HCT116 (cell line): Measurements from ENCODE around the gene PIGL. TPM values are rescaled to one million over a fixed set of nuclear protein-coding genes. Genes with fewer than 3 reads are reported as not detected.

Experiments
- ATAC-seq: fragments of 200-7000 bp; cut with Tn5 transposase; 2 replicates; pipeline ENCODE4 v1.9.1; 2020; ENCODE audit warnings: mild to moderate bottlenecking, moderate library complexity
- BruUV-seq: library from RNA; stranded (reverse); fragments of 400-500 nt; replicated peaks from 2 replicates; lab custom pipeline; 2021; lab: Mats Ljungman, UMichigan
- CTCF ChIA-PET: fragments of 300-600 bp; sonication (Branson Sonifier 250); formaldehyde crosslinking; loops from one replicate; lab custom pipeline; 2021; ENCODE audit warnings: antibody characterized with exemption; lab: Charles Lee
- POLR2A ChIA-PET: fragments of 300-600, 350-600 bp; sonication (Branson Sonifier 250); formaldehyde crosslinking; loops from one replicate; lab custom pipeline; 2021; ENCODE audit warnings: antibody characterized with exemption; lab: Charles Lee
- RAD21 ChIA-PET, 2 experiments: fragments of 300-600 bp; sonication (Branson Sonifier 250); formaldehyde crosslinking; loops; one replicate each; lab custom pipeline; 2023; ENCODE audit warnings: low total read pairs in 2 of 2; ENCODE audit not compliant: uncharacterized antibody in 2 of 2, unreplicated experiment in 2 of 2, low non-redundant PET in 1 of 2; lab: Charles Lee
- DNase-seq: peaks from one replicate; pipeline ENCODE4 v3.0.0-alpha.2; 2010; ENCODE audit warnings: low read depth, low spot score
- H2AFZ ChIP-seq: fragments of 200-600 bp; shearing (Covaris generic), sonication (generic); 2 replicates; pipeline ENCODE4 v1.6.1; 2017; ENCODE audit warnings: low read depth, mixed run types, mixed read lengths, antibody characterized with exemption, low read length; ENCODE audit not compliant: poor library complexity, severe bottlenecking
- H3K27ac ChIP-seq: 2 replicates; pipeline ENCODE4 v1.5.1; 2012; ENCODE audit warnings: low read depth, low read length
- H3K27me3 ChIP-seq: fragments of 200-600 bp; sonication (generic); 2 replicates; pipeline ENCODE4 v1.6.1; 2016; ENCODE audit warnings: mixed run types, low read length, mixed read lengths; ENCODE audit not compliant: insufficient read depth
- H3K36me3 ChIP-seq, 2 experiments: fragments of 200-500 bp in 1 of 2; fragments of 200-600 bp in 1 of 2; sonication (Bioruptor generic) in 1 of 2; sonication (generic) in 1 of 2; 2 replicates each; pipeline versions ENCODE4 v1.5.1 to v1.6.1; 2014 to 2016; ENCODE audit warnings: low read length in 2 of 2, inconsistent platforms in 1 of 2, mixed read lengths in 1 of 2, mixed run types in 1 of 2; ENCODE audit not compliant: insufficient read depth in 2 of 2, control insufficient read depth in 1 of 2
- H3K4me1 ChIP-seq, 2 experiments: fragments of 200-600 bp in 1 of 2; sonication (generic) in 1 of 2; 2 replicates each; pipeline versions ENCODE4 v1.5.1 to v1.6.1; 2012 to 2017; ENCODE audit warnings: low read length in 2 of 2, inconsistent platforms in 1 of 2, mild to moderate bottlenecking in 1 of 2, mixed read lengths in 1 of 2, mixed run types in 1 of 2, moderate library complexity in 1 of 2; ENCODE audit not compliant: insufficient read depth in 2 of 2, control insufficient read depth in 1 of 2
- H3K4me2 ChIP-seq: fragments of 200-600 bp; sonication (generic); 2 replicates; pipeline ENCODE4 v1.6.1; 2017; ENCODE audit warnings: mixed run types, low read length, mixed read lengths
- H3K4me3 ChIP-seq, 2 experiments: fragments of 200-600 bp in 1 of 2; sonication (generic) in 1 of 2; replicated peaks in 1 of 2; 2 replicates each; pipeline ENCODE4 v1.5.1; 2011 to 2016; ENCODE audit warnings: low read length in 2 of 2, control low read depth in 1 of 2, low read depth in 1 of 2, mild to moderate bottlenecking in 1 of 2, mixed read lengths in 1 of 2, mixed run types in 1 of 2
- H3K79me2 ChIP-seq: fragments of 200-600 bp; sonication (generic); 2 replicates; pipeline ENCODE4 v1.6.1; 2017; ENCODE audit warnings: mild to moderate bottlenecking, mixed run types, low read length, moderate library complexity, mixed read lengths; ENCODE audit not compliant: insufficient read depth
- H3K9ac ChIP-seq: fragments of 200-600 bp; sonication (generic); 2 replicates; pipeline ENCODE4 v1.6.1; 2016; ENCODE audit warnings: low read length, mixed read lengths
- H3K9me2 ChIP-seq: fragments of 200-600 bp; sonication (generic), shearing (Covaris generic); 2 replicates; pipeline ENCODE4 v1.6.1; 2017; ENCODE audit warnings: mixed run types, mild to moderate bottlenecking, moderate library complexity; ENCODE audit not compliant: insufficient read depth
- H3K9me3 ChIP-seq, 2 experiments: fragments of 200-500 bp in 1 of 2; fragments of 200-600 bp in 1 of 2; sonication (Bioruptor generic) in 1 of 2; sonication (generic) in 1 of 2; 2 replicates each; pipeline ENCODE4 v1.6.1; 2014 to 2017; ENCODE audit warnings: low read length in 2 of 2, mixed read lengths in 2 of 2, inconsistent platforms in 1 of 2, low read depth in 1 of 2, mild to moderate bottlenecking in 1 of 2, mixed run types in 1 of 2, moderate library complexity in 1 of 2; ENCODE audit not compliant: control insufficient read depth in 1 of 2, insufficient read depth in 1 of 2
- H4K20me1 ChIP-seq: fragments of 200-600 bp; sonication (generic), shearing (Covaris generic); 2 replicates; pipeline ENCODE4 v1.6.1; 2017; ENCODE audit warnings: mixed run types, mild to moderate bottlenecking, moderate library complexity; ENCODE audit not compliant: insufficient read depth
- CEBPB ChIP-seq: IDR thresholded peaks from 2 replicates; pipeline ENCODE4 v1.6.1; 2012; ENCODE audit warnings: low read depth
- EZH2 ChIP-seq: fragments of 200-600 bp; sonication (generic); IDR thresholded peaks from 2 replicates; pipeline ENCODE4 v1.6.1; 2017; ENCODE audit warnings: antibody characterized with exemption, mixed run types
- MAX ChIP-seq: IDR thresholded peaks from 2 replicates; pipeline ENCODE4 v1.6.1; 2012
- POLR2A ChIP-seq: IDR thresholded peaks from 2 replicates; pipeline ENCODE4 v1.7.0; 2011; ENCODE audit warnings: borderline replicate concordance; ENCODE audit not compliant: insufficient read depth, insufficient read length; ENCODE audit errors: extremely low read depth
- POLR2AphosphoS5 ChIP-seq: IDR thresholded peaks from 2 replicates; pipeline ENCODE4 v1.6.1; 2011; ENCODE audit warnings: mild to moderate bottlenecking, low read depth, low read length, moderate library complexity
- SIN3A ChIP-seq: IDR thresholded peaks from 2 replicates; pipeline ENCODE4 v1.6.1; 2012; ENCODE audit warnings: low read depth
- SP1 ChIP-seq: IDR thresholded peaks from 2 replicates; pipeline ENCODE4 v1.6.1; 2012; ENCODE audit warnings: low read depth
- SRF ChIP-seq: IDR thresholded peaks from 2 replicates; pipeline ENCODE4 v1.6.1; 2012; ENCODE audit warnings: low read depth
- ZBTB33 ChIP-seq: IDR thresholded peaks from 2 replicates; pipeline ENCODE4 v1.6.1; 2011; ENCODE audit warnings: mild to moderate bottlenecking, low read length, moderate library complexity; ENCODE audit not compliant: insufficient replicate concordance; ENCODE audit errors: extremely low read depth
- ZFX ChIP-seq: fragments of 450-650 bp; IDR thresholded peaks from 2 replicates; pipeline ENCODE4 v1.6.1; 2017
- intact Hi-C: fragments of 100-400 bp; cut with micrococcal nuclease; formaldehyde crosslinking; loops from 2 replicates; pipeline ENCODE4 v1.10.0; 2022
- total RNA-seq: library from RNA; stranded (reverse); gene quantifications from one replicate; pipeline ENCODE4 v1.2.1, GENCODE V29; 2021; ENCODE audit not compliant: unreplicated experiment

Gene PIGL
- total RNA-seq, 1 experiment from 2014 or later, result 36.8 TPM

- no peak for TF ChIP-seq ZBTB33
- no peak for TF ChIP-seq SRF
- no peak for TF ChIP-seq EZH2
- TF ChIP-seq POLR2AphosphoS5, result no peak
- no peak for TF ChIP-seq MAX
- TF ChIP-seq SP1, result no peak
- TF ChIP-seq POLR2A, result no peak
- TF ChIP-seq SIN3A, result no peak
- TF ChIP-seq ZFX, result no peak
- no peak for TF ChIP-seq CEBPB
- TF ChIP-seq, all 23 proteins: peak for 0
- BruUV-seq, result no TSS peak
- RAD21 ChIA-PET, result no interaction called here
- Histone ChIP-seq H3K4me1 (peaks cover 25 to 29% of the 10 kb centered on the region in 2 experiments), H3K9me3 (no peaks in the 10 kb centered on the region), H3K36me3 (no peaks in the 10 kb centered on the region), H4K20me1 (no peaks in the 10 kb centered on the region), H3K4me3 (no peak overlapping the region), H2AFZ (no peak overlapping the region), H3K27me3 (no peaks in the 10 kb centered on the region), H3K9ac (no peak overlapping the region), H3K4me2 (peak overlapping the region; percentile 48), H3K9me2 (no peaks in the 10 kb centered on the region), H3K79me2 (no peaks in the 10 kb centered on the region), H3K27ac (no peak overlapping the region)
- intact Hi-C loops, result loop anchor here (5.0 kb wide), 1 partner anchor 140 kb away; no protein-coding TSS in a partner anchor
- POLR2A ChIA-PET, result no interaction called here
- CTCF ChIA-PET, result no interaction called here
- DNase-seq (no peak), ATAC-seq (no peak)
Observed at GRCh38 chr17:16301963-16302855, 85.2 kb downstream of the PIGL start.
